Common myeloid progenitor, CD34-positive (primary cell): ENCODE data around the gene METTL1.

ENCODE experiments used
- CTCF ChIA-PET: fragments of 350-600 bp; sonication (Branson Sonifier 250); formaldehyde crosslinking; loops from one replicate; lab custom pipeline; 2021; ENCODE audit warnings: antibody characterized with exemption; lab: Charles Lee
- POLR2A ChIA-PET: fragments of 350-600 bp; sonication (Branson Sonifier 250); formaldehyde crosslinking; loops from one replicate; lab custom pipeline; 2021; ENCODE audit warnings: antibody characterized with exemption; lab: Charles Lee
- DNase-seq, 3 donors: peaks; one replicate each; pipeline versions ENCODE4 v3.0.0 to v3.0.0-alpha.2; 2013
- H3K27ac ChIP-seq, 2 experiments: 1 replicate in 1 of 2; 2 replicates in 1 of 2; pipeline ENCODE4 v1.7.0; 2013; ENCODE audit warnings: inconsistent platforms in 2 of 2, low read length in 2 of 2, mild to moderate bottlenecking in 2 of 2, low read depth in 1 of 2, moderate library complexity in 1 of 2; ENCODE audit not compliant: severe bottlenecking in 2 of 2, insufficient read depth in 1 of 2, poor library complexity in 1 of 2
- H3K27me3 ChIP-seq, 5 experiments: replicated peaks in 2 of 5; 1 replicate in 3 of 5; 2 replicates in 2 of 5; pipeline versions ENCODE4 v1.6.1 to v1.7.0; 2013; ENCODE audit warnings: low read length in 4 of 5, mild to moderate bottlenecking in 2 of 5, moderate library complexity in 2 of 5, inconsistent platforms in 1 of 5; ENCODE audit not compliant: insufficient read depth in 5 of 5, control insufficient read depth in 4 of 5
- H3K36me3 ChIP-seq, 4 experiments: 1 replicate in 2 of 4; 2 replicates in 2 of 4; pipeline versions ENCODE4 v1.6.1 to v1.7.0; 2013; ENCODE audit warnings: low read length in 3 of 4, control low read depth in 1 of 4, mild to moderate bottlenecking in 1 of 4; ENCODE audit not compliant: control insufficient read depth in 4 of 4, insufficient read depth in 4 of 4
- H3K4me1 ChIP-seq, 4 experiments: 1 replicate in 3 of 4; 2 replicates in 1 of 4; pipeline versions ENCODE4 v1.6.1 to v1.7.1; 2013; ENCODE audit warnings: low read length in 3 of 4, mild to moderate bottlenecking in 3 of 4, control low read depth in 1 of 4, inconsistent platforms in 1 of 4, moderate library complexity in 1 of 4; ENCODE audit not compliant: control insufficient read depth in 4 of 4, insufficient read depth in 4 of 4; ENCODE audit errors: control extremely low read depth in 1 of 4
- H3K4me3 ChIP-seq, 7 experiments: 1 replicate in 4 of 7; 2 replicates in 3 of 7; pipeline versions ENCODE4 v1.5.1 to v1.7.0; 2013; ENCODE audit warnings: mild to moderate bottlenecking in 7 of 7, low read length in 6 of 7, moderate library complexity in 6 of 7, inconsistent platforms in 2 of 7, low read depth in 2 of 7, control low read depth in 1 of 7; ENCODE audit not compliant: insufficient read depth in 4 of 7, control insufficient read depth in 1 of 7; ENCODE audit errors: extremely low read depth in 1 of 7
- H3K9me3 ChIP-seq, 5 experiments: 1 replicate in 4 of 5; 2 replicates in 1 of 5; pipeline versions ENCODE4 v1.6.1 to v1.7.1; 2013; ENCODE audit warnings: low read length in 4 of 5, mild to moderate bottlenecking in 2 of 5, inconsistent platforms in 1 of 5, low read depth in 1 of 5, moderate library complexity in 1 of 5; ENCODE audit not compliant: control insufficient read depth in 4 of 5, insufficient read depth in 2 of 5; ENCODE audit errors: control extremely low read depth in 1 of 5
- WGBS: methylation state at CpG from one replicate; pipeline ENCODE4 v1.1.5; 2013; ENCODE audit not compliant: insufficient coverage; 5-methylcytosine and 5-hydroxymethylcytosine counted together

Gene METTL1

GRCh38 chr12:57762463-57762862 lies 9.4 kb downstream of the METTL1 start:
- no peaks in the 10 kb centered on the region for H3K9me3 ChIP-seq
- H3K36me3 ChIP-seq, result peaks cover 0 to 16% (median 7%) of the 10 kb centered on the region in 4 experiments
- no peak overlapping the region for H3K27ac ChIP-seq
- POLR2A ChIA-PET, result no interaction called here
- peaks cover 0 to 29% (median 26%) of the 10 kb centered on the region in 4 experiments for H3K4me1 ChIP-seq
- DNase-seq, result no peak
- 100% methylated on average over 1 of the region's 2 CpGs for WGBS
- CTCF ChIA-PET, result interaction anchor here (7.4 kb wide), 1 partner anchor 14 kb away, joined by 74 read pairs; the partner anchor contains the start of genes EEF1AKMT3 and METTL1
- H3K27me3 ChIP-seq, result peaks cover 0 to 49% (median 20%) of the 10 kb centered on the region in 5 experiments
- no peak overlapping the region for H3K4me3 ChIP-seq

GRCh38 chr12:57761391-57761998 lies 10.4 kb downstream of the METTL1 start:
- H3K27me3 ChIP-seq, result peaks cover 0 to 39% (median 18%) of the 10 kb centered on the region in 5 experiments
- POLR2A ChIA-PET, result interaction anchor here (1.0 kb wide), 1 partner anchor 12 kb away, joined by 3 read pairs; no protein-coding TSS in a partner anchor
- 100% methylated on average over 2 of the region's 4 CpGs for WGBS
- DNase-seq, result no peak
- H3K9me3 ChIP-seq, result no peaks in the 10 kb centered on the region
- H3K36me3 ChIP-seq, result peaks cover 0 to 16% (median 7%) of the 10 kb centered on the region in 4 experiments
- CTCF ChIA-PET, result interaction anchor here (1.3 to 7.4 kb wide), 3 partner anchors 14 to 32 kb away, joined by 4 to 74 read pairs (median 5); partner anchors contain the start of genes EEF1AKMT3 and METTL1
- no peak overlapping the region for H3K4me3 ChIP-seq
- H3K4me1 ChIP-seq, result peaks cover under 1 to 29% (median 26%) of the 10 kb centered on the region in 4 experiments
- no peak overlapping the region for H3K27ac ChIP-seq

- Histone ChIP-seq H3K36me3 (peaks cover 0 to 16% (median 7%) of the 10 kb centered on the region in 4 experiments), H3K9me3 (no peaks in the 10 kb centered on the region), H3K27me3 (peaks cover 0 to 29% (median 13%) of the 10 kb centered on the region in 5 experiments), H3K4me1 (peaks cover 4 to 27% (median 25%) of the 10 kb centered on the region in 4 experiments), H3K27ac (no peak overlapping the region), H3K4me3 (no peak overlapping the region)
- ChIA-PET CTCF (interaction anchor here (1.2 to 7.4 kb wide), 8 partner anchors 8 to 134 kb away, joined by 3 to 74 read pairs (median 10); partner anchors contain the start of genes CYP27B1, EEF1AKMT3, METTL1 and TSPAN31), POLR2A (interaction anchor here (1.0 kb wide), 1 partner anchor 11 kb away, joined by 3 read pairs; no protein-coding TSS in a partner anchor)
- DNase-seq, result no peak
- 100% methylated on average over 2 of the region's 3 CpGs for WGBS
Measured at GRCh38 chr12:57760347-57760982, 11.4 kb downstream of the METTL1 start.

- H3K4me3 ChIP-seq, result no peak overlapping the region
- ChIA-PET POLR2A (interaction anchor here (1.3 kb wide), 1 partner anchor 15 kb away, joined by 3 read pairs; the partner anchor contains the start of gene TSPAN31), CTCF (interaction anchor here (0.7 to 7.4 kb wide), 16 partner anchors 9 to 145 kb away, joined by 3 to 74 read pairs (median 4); partner anchors contain the start of genes CTDSP2, CYP27B1, EEF1AKMT3 and METTL1)
- H3K36me3 ChIP-seq, result peaks cover 0 to 16% (median 7%) of the 10 kb centered on the region in 4 experiments
- peak in 2 of 3 donors; percentile 67 to 69 for DNase-seq
- WGBS, result 45% methylated on average over 3 of the region's 3 CpGs
- H3K27ac ChIP-seq, result no peak overlapping the region
- H3K4me1 ChIP-seq, result peaks cover 4 to 19% (median 18%) of the 10 kb centered on the region in 4 experiments
- no peaks in the 10 kb centered on the region for H3K9me3 ChIP-seq
- H3K27me3 ChIP-seq, result peaks cover 0 to 19% (median 10%) of the 10 kb centered on the region in 5 experiments
Measured at GRCh38 chr12:57759360-57759980, 12.4 kb downstream of the METTL1 start.

GRCh38 chr12:57758552-57759359 lies 13.1 kb downstream of the METTL1 start:
- Histone ChIP-seq H3K36me3 (peaks cover 0 to 16% (median 7%) of the 10 kb centered on the region in 4 experiments), H3K4me1 (peaks cover 8 to 24% (median 24%) of the 10 kb centered on the region in 4 experiments), H3K9me3 (no peaks in the 10 kb centered on the region), H3K27me3 (peaks cover 0 to 12% (median 8%) of the 10 kb centered on the region in 5 experiments), H3K27ac (no peak overlapping the region), H3K4me3 (no peak overlapping the region)
- ChIA-PET POLR2A (interaction anchor here (1.3 kb wide), 1 partner anchor 14 kb away, joined by 3 read pairs; the partner anchor contains the start of gene TSPAN31), CTCF (interaction anchor here (1.0 to 7.4 kb wide), 13 partner anchors 9 to 146 kb away, joined by 3 to 74 read pairs (median 5); partner anchors contain the start of genes CTDSP2, CYP27B1, EEF1AKMT3 and METTL1)
- 95% methylated on average over 13 of the region's 25 CpGs for WGBS
- no peak for DNase-seq

GRCh38 chr12:57757771-57758170 lies 14.1 kb downstream of the METTL1 start:
- H3K4me1 ChIP-seq, result peaks cover 10 to 34% (median 30%) of the 10 kb centered on the region in 4 experiments
- WGBS, result 97% methylated on average over 3 of the region's 4 CpGs
- DNase-seq, result no peak
- no peak overlapping the region for H3K4me3 ChIP-seq
- H3K27ac ChIP-seq, result no peak overlapping the region
- H3K9me3 ChIP-seq, result no peaks in the 10 kb centered on the region
- H3K27me3 ChIP-seq, result peaks cover 0 to 5% (median 0%) of the 10 kb centered on the region in 5 experiments
- POLR2A ChIA-PET, result no interaction called here
- CTCF ChIA-PET, result interaction anchor here (1.4 to 3.0 kb wide), 4 partner anchors 8 to 27 kb away, joined by 4 to 43 read pairs (median 10); partner anchors contain the start of gene CYP27B1
- peaks cover 0 to 16% (median 7%) of the 10 kb centered on the region in 4 experiments for H3K36me3 ChIP-seq
